ENCODE results near the gene PCSK4. TPM values are rescaled to one million over a fixed set of nuclear protein-coding genes. Genes with fewer than 3 reads are reported as not detected.
A peak's percentile ranks its signal among the peaks of the same experiment; 100 is the strongest.

The PCSK4 gene
- total and polyA plus RNA-seq, 9 of the 15 experiments (the other 6 are each of a cell fraction or from before 2014, with no cell fraction given) = 0.01 to 9.1 (median 2.1) TPM; not detected in 1

DNA sequence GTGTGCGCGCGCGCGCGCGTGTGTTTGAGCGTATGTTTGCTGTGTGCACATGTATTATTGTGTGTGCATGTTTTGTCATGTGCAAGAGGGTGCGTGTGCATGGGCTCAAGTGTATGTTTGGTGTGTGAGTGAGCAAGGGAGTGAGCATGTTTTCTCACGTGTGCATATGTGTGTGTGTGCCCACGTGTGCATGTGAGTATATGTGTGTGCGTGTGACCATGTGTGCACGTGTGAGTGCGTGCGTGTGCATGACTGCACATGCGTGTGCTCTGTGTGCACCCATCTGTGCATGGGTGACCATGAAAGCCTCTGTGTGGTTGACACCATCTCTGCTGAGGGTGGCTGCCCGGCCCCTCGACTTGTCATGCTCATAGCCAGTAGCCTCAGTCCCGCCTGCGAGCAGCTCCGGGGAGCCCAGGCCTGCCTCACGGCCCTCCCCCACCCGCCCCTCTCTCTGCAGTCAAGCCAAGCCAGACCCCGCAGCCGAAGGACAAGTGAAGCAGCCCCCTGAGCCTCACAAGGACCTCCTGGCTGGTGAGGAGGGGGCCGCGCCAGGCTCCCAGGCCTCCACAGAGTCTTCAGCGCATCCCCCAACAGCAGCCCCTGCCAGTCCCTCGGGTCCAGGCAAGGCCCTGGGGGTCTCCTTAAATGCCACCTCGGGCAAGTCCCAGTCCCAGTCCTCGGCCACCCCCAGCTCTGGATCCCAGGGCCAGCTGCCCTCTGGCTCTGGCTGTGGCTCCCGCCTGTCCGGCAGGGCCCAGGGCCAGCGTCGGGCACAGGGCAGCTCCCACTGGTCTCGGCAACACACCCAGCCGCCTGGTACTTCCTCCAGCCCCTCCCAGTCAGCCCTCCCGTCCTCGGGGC is 6.8 kb upstream of the PCSK4 start:
- Histone ChIP-seq H3K9ac (ENCODE audit: insufficient read depth in 1 of 2, low read depth in 2 of 2, low read length in 2 of 2) (0 out of 4 replicates have a peak overlapping the region, but pooled peaks of 1 of the 2 experiments have one; percentile 61), H3K9me1 (ENCODE audit: control insufficient read depth, insufficient read depth, low read length) (no peaks in the 10 kb centered on the region), H4K20me1 (replicated peaks; ENCODE audit: control insufficient read depth, insufficient read depth, low read length) (peaks cover 6% of the 10 kb centered on the region; the same call in 1 of the 2 replicates), H3K4me1 (replicated peaks in 1 of 2; ENCODE audit: control insufficient read depth in 2 of 2, insufficient read depth in 2 of 2, low read length in 2 of 2) (peaks cover 21 to 82% of the 10 kb centered on the region in 2 experiments), H3K4me3 (no peak overlapping the region), H3K27me3 (ENCODE audit: control insufficient read depth in 2 of 2, insufficient read depth in 2 of 2, low read length in 2 of 2) (no peaks in the 10 kb centered on the region), H3K79me2 (ENCODE audit: control insufficient read depth, insufficient read depth, low read length) (peaks cover 17% of the 10 kb centered on the region), H2AFZ (ENCODE audit: low read depth, low read length) (no peak overlapping the region), H3K27ac (ENCODE audit: extremely low read depth, low read depth, low read length) (no peak overlapping the region), H3K9me3 (replicated peaks; ENCODE audit: control insufficient read depth, insufficient read depth, low read depth, low read length) (no peaks in the 10 kb centered on the region), H3K36me3 (ENCODE audit: control insufficient read depth, insufficient read depth, low read length) (no peaks in the 10 kb centered on the region), H3K4me2 (ENCODE audit: insufficient read depth, low read length) (no peak overlapping the region)
- ChIA-PET POLR2A (no interaction called here), CTCF (ENCODE audit: low intra/inter-chr PET ratio) (no interaction called here)
- no TSS peak for BruUV-seq (replicated peaks)
- WGBS (ENCODE audit: insufficient coverage, low coverage, missing lambda C conversion rate) = 87% methylated on average over 32 of the region's 39 CpGs
- no peak for ATAC-seq
- DNase-seq (ENCODE audit: extremely low read depth in 1 of 4, low spot score in 3 of 4) = no peak
- intact Hi-C loops (cut with micrococcal nuclease) (no loop called here), in situ Hi-C loops (cut with MboI) (no loop called here)
- FAIRE-seq = no peak
- TF ChIP-seq TARDBP (IDR thresholded peaks at IDR 0.05) (peak; percentile 67; the same call in 1 of the 2 replicates), PCBP1 (IDR thresholded peaks at IDR 0.05; ENCODE audit: low read depth, low read length, poor library complexity, severe bottlenecking) (peak; percentile 35), MEF2A (IDR thresholded peaks at IDR 0.05; ENCODE audit: control insufficient read depth, low read depth, low read length) (no peak), CBX3 (IDR thresholded peaks at IDR 0.05; ENCODE audit: borderline replicate concordance in 1 of 2, low read length in 2 of 2) (no peak), RBM17 (IDR thresholded peaks at IDR 0.05; ENCODE audit: borderline replicate concordance, low read depth, low read length) (no peak), FIP1L1 (IDR thresholded peaks at IDR 0.05; ENCODE audit: low read depth, low read length, poor library complexity, severe bottlenecking) (peak; percentile 22), PTBP1 (IDR thresholded peaks at IDR 0.05; ENCODE audit: low read depth, low read length) (no peak), FOXK1 (CRISPR knock-in tag; IDR thresholded peaks at IDR 0.05; ENCODE audit: borderline replicate concordance) (no peak), PHF20 (IDR thresholded peaks at IDR 0.05; ENCODE audit: partially characterized antibody) (peak; percentile 57), STAT5A (IDR thresholded peaks at IDR 0.05; ENCODE audit: borderline replicate concordance, low read length) (0 out of 2 replicates have a peak, but pooled peaks have one; percentile 13), KDM1A (IDR thresholded peaks at IDR 0.05) (peak in 1 of 2 experiments; percentile 96; a peak in 2 of 4 replicates), SUPT5H (IDR thresholded peaks at IDR 0.05) (peak; percentile 53), NRF1 (conservative IDR thresholded peaks at IDR 0.05 in 1 of 2, IDR thresholded peaks at IDR 0.05 in 1 of 2) (peak; percentile 20 to 29; a peak in 1 of 4 replicates), TAF7 (tag; IDR thresholded peaks at IDR 0.05) (no peak), SRSF3 (IDR thresholded peaks at IDR 0.05; ENCODE audit: insufficient read depth, low read length) (no peak), EP300 (IDR thresholded peaks at IDR 0.05; ENCODE audit: low read length) (no peak), ARID2 (IDR thresholded peaks at IDR 0.05) (no peak), ELF2 (CRISPR knock-in tag; IDR thresholded peaks at IDR 0.05) (no peak), POLR2A (conservative IDR thresholded peaks at IDR 0.05) (peak; percentile 55; the same call in 1 of the 2 replicates), STAT5B (CRISPR knock-in tag; IDR thresholded peaks at IDR 0.05) (no peak), MYNN (IDR thresholded peaks at IDR 0.05) (0 out of 2 replicates have a peak, but pooled peaks have one; percentile 38), MYNN (CRISPR knock-in tag; IDR thresholded peaks at IDR 0.05) (no peak), ZNF561 (CRISPR knock-in tag; conservative IDR thresholded peaks at IDR 0.05) (no peak)
- TF ChIP-seq, protein P1, sequence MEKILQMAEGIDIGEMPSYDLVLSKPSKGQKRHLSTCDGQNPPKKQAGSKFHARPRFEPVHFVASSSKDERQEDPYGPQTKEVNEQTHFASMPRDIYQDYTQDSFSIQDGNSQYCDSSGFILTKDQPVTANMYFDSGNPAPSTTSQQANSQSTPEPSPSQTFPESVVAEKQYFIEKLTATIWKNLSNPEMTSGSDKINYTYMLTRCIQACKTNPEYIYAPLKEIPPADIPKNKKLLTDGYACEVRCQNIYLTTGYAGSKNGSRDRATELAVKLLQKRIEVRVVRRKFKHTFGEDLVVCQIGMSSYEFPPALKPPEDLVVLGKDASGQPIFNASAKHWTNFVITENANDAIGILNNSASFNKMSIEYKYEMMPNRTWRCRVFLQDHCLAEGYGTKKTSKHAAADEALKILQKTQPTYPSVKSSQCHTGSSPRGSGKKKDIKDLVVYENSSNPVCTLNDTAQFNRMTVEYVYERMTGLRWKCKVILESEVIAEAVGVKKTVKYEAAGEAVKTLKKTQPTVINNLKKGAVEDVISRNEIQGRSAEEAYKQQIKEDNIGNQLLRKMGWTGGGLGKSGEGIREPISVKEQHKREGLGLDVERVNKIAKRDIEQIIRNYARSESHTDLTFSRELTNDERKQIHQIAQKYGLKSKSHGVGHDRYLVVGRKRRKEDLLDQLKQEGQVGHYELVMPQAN (IDR thresholded peaks at IDR 0.05; ENCODE audit: borderline replicate concordance) = no peak
